T-helper 9 cell (primary cell): Measurements from ENCODE around the gene GRIK4.
"Not testable (repeated sequence)": the region's sequence is repeated elsewhere in the genome, so short reads cannot be mapped to it uniquely, and the experiment has no call there.

Experiments used
- DNase-seq: peaks from one replicate; pipeline ENCODE4 v3.0.0-alpha.2; 2020
- total RNA-seq, 2 donors: gene quantifications; one replicate each; lab custom pipeline; 2026; lab: John Stamatoyannopoulos, UW

The GRIK4 gene
- total RNA-seq = 0 to 0.07 reads per million in 2 donors

DNA sequence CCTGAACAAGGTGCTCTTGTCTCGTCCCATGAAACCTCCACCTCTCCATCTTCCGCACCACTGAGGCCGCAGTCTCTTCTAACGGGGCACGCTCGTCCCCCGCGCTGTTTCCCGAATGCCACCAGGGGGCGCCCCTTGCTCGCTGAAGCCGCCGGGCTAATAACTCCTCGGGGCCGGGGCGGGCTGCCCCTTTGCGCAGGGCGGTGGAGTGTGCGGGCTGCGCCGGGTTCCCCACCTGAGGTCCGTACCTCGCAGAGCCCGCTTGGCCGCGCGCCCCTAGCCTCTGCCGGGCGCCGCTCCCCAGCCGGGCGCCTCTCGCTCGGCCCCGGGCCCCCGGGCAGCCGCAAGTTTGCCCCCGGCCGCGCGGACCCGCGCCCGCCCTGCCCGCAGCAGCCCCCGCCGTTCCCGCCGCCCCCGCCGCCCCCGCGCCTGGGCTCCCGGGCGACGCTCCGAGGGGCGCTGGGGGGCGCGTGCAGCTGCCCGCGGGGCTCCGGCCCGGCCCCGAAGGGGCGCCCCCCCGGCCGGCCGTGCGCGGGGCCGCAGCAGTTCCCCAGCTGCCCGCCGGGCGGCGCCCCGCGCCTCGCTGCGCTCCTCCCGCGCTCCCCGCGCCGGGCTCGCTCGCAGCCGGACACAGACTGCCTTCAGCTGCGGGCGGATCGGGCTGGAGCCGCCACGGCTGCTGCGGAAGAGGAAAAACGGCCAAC, at the start of gene GRIK4:
Gene GRIK4 (plus strand): TSS at position 633 of the 704 bp plus-strand sequence. CDS start 148,571 bp downstream, outside the sequence.
- DNase-seq = peak; percentile 62

GRCh38 chr11:120462825-120463224, 48.7 kb upstream of the GRIK4 start:
- no peak for DNase-seq

- DNase-seq = no peak
Observed at GRCh38 chr11:120465921-120466534, 45.5 kb upstream of the GRIK4 start.

DNA sequence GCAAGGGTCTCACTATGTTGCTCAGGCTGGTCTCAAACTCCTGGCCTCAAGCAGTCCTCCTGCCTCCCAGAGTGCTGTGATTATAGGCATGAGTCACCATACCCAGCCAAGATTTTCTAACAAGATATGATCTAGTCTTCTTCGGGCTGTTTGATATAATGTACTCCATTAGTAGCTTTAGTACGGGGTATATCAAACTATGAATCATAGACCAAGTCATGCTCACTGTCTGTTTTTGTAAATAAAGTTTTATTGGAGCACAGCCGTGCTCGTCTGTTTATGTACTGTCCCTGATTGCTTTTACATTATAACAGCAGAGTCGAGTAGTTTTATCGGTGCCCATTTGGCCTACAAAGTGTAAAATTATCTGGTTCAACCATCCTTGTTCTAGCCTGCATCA, 43.9 kb upstream of the GRIK4 start:
- no peak for DNase-seq

GRCh38 chr11:120471131-120471530, 40.4 kb upstream of the GRIK4 start:
- no peak for DNase-seq

DNA sequence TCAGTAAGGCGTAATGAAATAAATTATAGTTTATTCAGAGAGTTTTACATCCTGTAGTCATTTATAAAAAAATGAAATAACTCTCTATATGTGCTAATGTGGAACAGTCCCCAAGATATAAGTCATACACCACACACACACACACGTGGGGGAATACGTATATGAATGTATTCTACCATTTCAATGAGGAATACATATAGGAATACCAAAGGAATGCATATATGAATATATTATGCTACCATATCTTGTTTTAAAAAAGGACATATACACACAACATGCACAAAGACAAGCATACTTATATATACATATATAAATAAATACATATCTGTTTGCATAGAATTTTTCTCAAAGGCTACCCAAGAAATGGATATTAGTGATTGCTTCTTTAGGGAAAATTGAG, 39.6 kb upstream of the GRIK4 start:
- no peak for DNase-seq

- no peak for DNase-seq
Observed at GRCh38 chr11:120473503-120473902, 38.0 kb upstream of the GRIK4 start.

GRCh38 chr11:120482149-120482548, 29.4 kb upstream of the GRIK4 start:
- DNase-seq = no peak

GRCh38 chr11:120484722-120485121, 26.8 kb upstream of the GRIK4 start:
- no peak for DNase-seq

- no peak for DNase-seq
Observed at GRCh38 chr11:120486138-120486537, 25.4 kb upstream of the GRIK4 start.

DNA sequence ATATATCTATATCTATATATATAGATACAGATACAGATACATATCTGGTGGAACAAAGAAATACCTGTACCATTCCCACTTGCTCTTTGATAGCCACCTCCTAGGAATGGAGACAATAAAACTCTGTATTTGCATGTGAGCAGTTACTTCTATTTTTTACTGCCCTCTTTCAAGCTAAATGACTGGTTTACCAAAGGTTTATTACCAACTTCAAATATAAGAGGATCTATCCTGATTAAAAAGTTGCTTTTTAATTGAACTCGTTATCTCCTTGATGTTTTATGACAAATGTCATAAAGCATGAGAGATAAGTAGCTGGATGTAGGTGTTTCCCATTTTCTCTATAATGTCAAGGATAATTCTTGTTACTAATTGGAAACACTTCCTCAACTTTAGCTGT, 21.7 kb upstream of the GRIK4 start:
- DNase-seq = no peak

- no peak for DNase-seq
Observed at GRCh38 chr11:120492486-120492885, 19.1 kb upstream of the GRIK4 start.

GRCh38 chr11:120494595-120494994, 17.0 kb upstream of the GRIK4 start:
- no peak for DNase-seq

DNA sequence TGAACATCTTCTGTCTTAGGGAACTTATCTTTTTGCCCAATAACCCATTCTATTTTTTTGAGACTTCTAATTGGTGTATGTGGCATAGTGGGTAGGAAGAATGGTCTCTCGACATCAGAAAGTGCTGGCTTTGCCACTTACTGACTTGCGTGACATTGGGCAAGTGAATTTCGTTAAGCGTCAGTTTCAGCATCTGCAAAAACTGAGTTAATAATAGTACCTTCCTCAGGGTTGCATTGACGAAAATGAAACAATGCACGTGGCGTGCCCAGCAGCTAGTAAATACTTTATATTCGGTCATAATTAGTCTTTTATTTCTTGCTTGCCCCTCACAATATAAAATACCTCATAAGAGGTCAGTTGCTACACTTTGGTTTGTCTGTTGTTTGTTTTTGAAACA, 12.5 kb upstream of the GRIK4 start:
- no peak for DNase-seq

- no peak for DNase-seq
Observed at GRCh38 chr11:120499859-120500258, 11.7 kb upstream of the GRIK4 start.

GRCh38 chr11:120500414-120501071, 11.0 kb upstream of the GRIK4 start:
- no peak for DNase-seq

- DNase-seq = no peak
Observed at GRCh38 chr11:120501440-120501839, 10.1 kb upstream of the GRIK4 start.

- DNase-seq = no peak
Observed at GRCh38 chr11:120501976-120502755, 9.4 kb upstream of the GRIK4 start.

DNA sequence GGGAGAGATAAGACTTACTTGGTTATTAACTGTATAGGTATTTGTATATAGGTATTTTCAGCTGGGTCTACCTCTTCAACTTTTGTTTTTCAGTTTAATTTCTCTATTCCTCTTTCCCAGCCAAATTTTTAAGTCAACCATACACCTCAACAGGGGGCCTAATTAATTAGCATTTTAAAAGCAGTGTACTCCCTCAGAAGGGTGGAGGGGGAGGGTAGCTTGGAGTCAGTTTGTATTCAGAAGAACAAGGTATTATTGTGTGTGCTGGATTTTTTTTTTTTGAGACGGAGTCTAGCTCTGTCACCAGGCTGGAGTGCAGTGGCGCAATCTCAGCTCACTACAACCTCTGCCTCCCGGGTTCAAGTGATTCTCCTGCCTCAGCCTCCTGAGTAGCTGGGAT, 8.0 kb upstream of the GRIK4 start:
- DNase-seq = not testable (repeated sequence)

GRCh38 chr11:120505801-120506425, 5.6 kb upstream of the GRIK4 start:
- DNase-seq = no peak

GRCh38 chr11:120509346-120510053, 2.0 kb upstream of the GRIK4 start:
- DNase-seq = no peak
